Measurements from ENCODE around the gene ZBTB12.
A peak's percentile ranks its signal among the peaks of the same experiment; 100 is the strongest.

Gene ZBTB12

GRCh38 chr6:31907158-31907813 is 5.4 kb upstream of the ZBTB12 start (continued):
- TF ChIP-seq PRDM4 (tag by site-specific recombination; IDR thresholded peaks at IDR 0.05) (peak; percentile 70), GLI2 (tag by site-specific recombination; IDR thresholded peaks at IDR 0.05; ENCODE audit: borderline replicate concordance, low read depth) (no peak), ZNF629 (tag by site-specific recombination; IDR thresholded peaks at IDR 0.05) (no peak), ZIC2 (tag by site-specific recombination; IDR thresholded peaks at IDR 0.05) (no peak), ZNF488 (tag by site-specific recombination; IDR thresholded peaks at IDR 0.05) (no peak), ZBTB17 (tag by site-specific recombination; IDR thresholded peaks at IDR 0.05) (peak; percentile 49; the same call in 1 of the 2 replicates), ZNF558 (tag by site-specific recombination; IDR thresholded peaks at IDR 0.05) (no peak), HOXA7 (CRISPR knock-in tag; IDR thresholded peaks at IDR 0.05; ENCODE audit: borderline replicate concordance) (no peak), ZBTB11 (tag by site-specific recombination; conservative IDR thresholded peaks at IDR 0.05; ENCODE audit: low read depth) (no peak), ZNF175 (tag by site-specific recombination; IDR thresholded peaks at IDR 0.05) (no peak), ZNF114 (tag by site-specific recombination; IDR thresholded peaks at IDR 0.05) (no peak), ZNF530 (tag by site-specific recombination; IDR thresholded peaks at IDR 0.05; ENCODE audit: low read depth) (no peak), ZNF664 (tag by site-specific recombination; IDR thresholded peaks at IDR 0.05) (no peak), ZNF585B (tag by site-specific recombination; IDR thresholded peaks at IDR 0.05) (no peak), KLF10 (tag by site-specific recombination; IDR thresholded peaks at IDR 0.05) (no peak), REST (tag by site-specific recombination; IDR thresholded peaks at IDR 0.05) (no peak), ZNF626 (tag by site-specific recombination; IDR thresholded peaks at IDR 0.05) (no peak)
- TF ChIP-seq, protein P1, sequence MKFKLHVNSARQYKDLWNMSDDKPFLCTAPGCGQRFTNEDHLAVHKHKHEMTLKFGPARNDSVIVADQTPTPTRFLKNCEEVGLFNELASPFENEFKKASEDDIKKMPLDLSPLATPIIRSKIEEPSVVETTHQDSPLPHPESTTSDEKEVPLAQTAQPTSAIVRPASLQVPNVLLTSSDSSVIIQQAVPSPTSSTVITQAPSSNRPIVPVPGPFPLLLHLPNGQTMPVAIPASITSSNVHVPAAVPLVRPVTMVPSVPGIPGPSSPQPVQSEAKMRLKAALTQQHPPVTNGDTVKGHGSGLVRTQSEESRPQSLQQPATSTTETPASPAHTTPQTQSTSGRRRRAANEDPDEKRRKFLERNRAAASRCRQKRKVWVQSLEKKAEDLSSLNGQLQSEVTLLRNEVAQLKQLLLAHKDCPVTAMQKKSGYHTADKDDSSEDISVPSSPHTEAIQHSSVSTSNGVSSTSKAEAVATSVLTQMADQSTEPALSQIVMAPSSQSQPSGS (tag by site-specific recombination; IDR thresholded peaks at IDR 0.05; ENCODE audit: low read depth) = no peak
- TF ChIP-seq, protein P2, sequence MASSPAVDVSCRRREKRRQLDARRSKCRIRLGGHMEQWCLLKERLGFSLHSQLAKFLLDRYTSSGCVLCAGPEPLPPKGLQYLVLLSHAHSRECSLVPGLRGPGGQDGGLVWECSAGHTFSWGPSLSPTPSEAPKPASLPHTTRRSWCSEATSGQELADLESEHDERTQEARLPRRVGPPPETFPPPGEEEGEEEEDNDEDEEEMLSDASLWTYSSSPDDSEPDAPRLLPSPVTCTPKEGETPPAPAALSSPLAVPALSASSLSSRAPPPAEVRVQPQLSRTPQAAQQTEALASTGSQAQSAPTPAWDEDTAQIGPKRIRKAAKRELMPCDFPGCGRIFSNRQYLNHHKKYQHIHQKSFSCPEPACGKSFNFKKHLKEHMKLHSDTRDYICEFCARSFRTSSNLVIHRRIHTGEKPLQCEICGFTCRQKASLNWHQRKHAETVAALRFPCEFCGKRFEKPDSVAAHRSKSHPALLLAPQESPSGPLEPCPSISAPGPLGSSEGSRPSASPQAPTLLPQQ (tag by site-specific recombination; IDR thresholded peaks at IDR 0.05) = no peak
- TF ChIP-seq, protein P3, sequence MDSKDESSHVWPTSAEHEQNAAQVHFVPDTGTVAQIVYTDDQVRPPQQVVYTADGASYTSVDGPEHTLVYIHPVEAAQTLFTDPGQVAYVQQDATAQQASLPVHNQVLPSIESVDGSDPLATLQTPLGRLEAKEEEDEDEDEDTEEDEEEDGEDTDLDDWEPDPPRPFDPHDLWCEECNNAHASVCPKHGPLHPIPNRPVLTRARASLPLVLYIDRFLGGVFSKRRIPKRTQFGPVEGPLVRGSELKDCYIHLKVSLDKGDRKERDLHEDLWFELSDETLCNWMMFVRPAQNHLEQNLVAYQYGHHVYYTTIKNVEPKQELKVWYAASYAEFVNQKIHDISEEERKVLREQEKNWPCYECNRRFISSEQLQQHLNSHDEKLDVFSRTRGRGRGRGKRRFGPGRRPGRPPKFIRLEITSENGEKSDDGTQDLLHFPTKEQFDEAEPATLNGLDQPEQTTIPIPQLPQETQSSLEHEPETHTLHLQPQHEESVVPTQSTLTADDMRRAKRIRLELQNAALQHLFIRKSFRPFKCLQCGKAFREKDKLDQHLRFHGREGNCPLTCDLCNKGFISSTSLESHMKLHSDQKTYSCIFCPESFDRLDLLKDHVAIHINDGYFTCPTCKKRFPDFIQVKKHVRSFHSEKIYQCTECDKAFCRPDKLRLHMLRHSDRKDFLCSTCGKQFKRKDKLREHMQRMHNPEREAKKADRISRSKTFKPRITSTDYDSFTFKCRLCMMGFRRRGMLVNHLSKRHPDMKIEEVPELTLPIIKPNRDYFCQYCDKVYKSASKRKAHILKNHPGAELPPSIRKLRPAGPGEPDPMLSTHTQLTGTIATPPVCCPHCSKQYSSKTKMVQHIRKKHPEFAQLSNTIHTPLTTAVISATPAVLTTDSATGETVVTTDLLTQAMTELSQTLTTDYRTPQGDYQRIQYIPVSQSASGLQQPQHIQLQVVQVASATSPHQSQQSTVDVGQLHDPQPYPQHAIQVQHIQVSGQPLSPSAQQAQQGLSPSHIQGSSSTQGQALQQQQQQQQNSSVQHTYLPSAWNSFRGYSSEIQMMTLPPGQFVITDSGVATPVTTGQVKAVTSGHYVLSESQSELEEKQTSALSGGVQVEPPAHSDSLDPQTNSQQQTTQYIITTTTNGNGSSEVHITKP (tag by site-specific recombination; IDR thresholded peaks at IDR 0.05) = no peak
